Measurements from ENCODE around the gene CALHM6. TPM values are rescaled to one million over a fixed set of nuclear protein-coding genes. Genes with fewer than 3 reads are reported as not detected.

Gene CALHM6
- total RNA-seq = 1.5 and 1.9 TPM in 2 replicates

DNA sequence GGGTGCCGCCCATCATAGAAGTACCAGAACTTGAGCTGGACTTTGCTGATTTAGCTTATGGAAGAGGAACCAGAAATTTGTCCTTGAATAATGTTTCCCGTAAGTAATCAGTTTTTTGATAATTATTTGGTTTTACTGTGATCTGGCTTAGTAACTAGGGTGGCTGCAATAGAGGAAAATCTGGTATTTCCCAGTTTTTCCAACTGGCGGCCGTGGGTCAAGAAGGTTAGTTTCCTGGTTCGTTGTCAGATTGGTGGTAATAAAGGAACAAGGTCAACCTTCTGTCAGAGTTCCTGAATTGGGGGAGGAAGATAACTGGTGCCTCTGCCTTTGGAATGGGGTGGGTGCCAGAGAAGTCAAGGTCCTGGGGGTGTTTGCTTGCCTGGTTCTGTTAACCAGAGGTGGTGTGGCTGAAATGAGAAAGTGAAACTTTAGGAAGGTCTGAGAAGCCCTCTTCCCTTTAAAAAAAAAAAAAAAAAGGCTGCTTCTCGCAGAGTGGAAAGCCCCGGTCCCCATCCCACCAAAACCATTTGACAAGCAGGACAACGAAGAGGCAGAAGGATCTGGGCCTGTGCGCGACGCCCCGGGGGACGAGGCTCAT lies at the start of gene CALHM6:
TSS of gene CALHM6 (plus strand) at position 45 of the 601 bp plus-strand sequence. CDS start at position 600, 555 bp downstream.

DNA sequence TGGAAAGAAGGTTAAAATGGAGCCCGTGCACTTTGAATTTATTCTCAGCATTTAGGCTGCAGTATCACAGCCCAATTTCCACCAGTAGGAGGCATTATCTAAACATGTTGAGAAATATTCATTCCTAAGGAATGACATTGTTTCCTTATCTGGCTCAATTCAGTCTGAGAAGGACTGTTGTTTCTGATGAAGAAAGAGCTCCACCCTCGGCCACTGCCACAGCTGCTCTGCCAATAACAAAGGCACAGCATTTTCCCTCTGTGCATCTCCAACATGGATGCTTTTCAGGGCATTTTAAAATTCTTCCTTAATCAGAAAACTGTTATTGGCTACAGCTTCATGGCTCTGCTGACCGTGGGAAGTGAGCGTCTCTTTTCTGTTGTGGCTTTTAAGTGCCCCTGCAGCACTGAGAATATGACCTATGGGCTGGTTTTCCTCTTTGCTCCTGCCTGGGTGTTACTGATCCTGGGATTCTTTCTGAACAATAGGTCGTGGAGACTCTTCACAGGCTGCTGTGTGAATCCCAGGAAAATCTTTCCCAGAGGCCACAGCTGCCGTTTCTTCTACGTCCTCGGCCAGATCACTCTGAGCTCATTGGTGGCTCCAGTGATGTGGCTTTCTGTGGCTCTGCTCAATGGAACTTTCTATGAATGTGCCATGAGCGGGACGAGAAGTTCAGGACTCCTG lies 50.4 kb downstream of the CALHM6 start, which contains the start of gene CALHM5:
TSS of gene CALHM5 (plus strand) at position 216 of the 687 bp plus-strand sequence. CDS start at position 274, 58 bp downstream.

Other genes with a start within 250 kb of the CALHM6 start
- 10.7 and 12.6 TPM in 2 replicates for gene TSPYL4, start 207.3 kb upstream of the CALHM6 start, total RNA-seq
- gene TSPYL1, start 181.4 kb upstream of the CALHM6 start, total RNA-seq = 69.3 and 97.4 TPM in 2 replicates
- gene DSE, start 90.4 kb upstream of the CALHM6 start, total RNA-seq = 138 and 160 TPM in 2 replicates
- gene CALHM5, start 50.3 kb downstream of the CALHM6 start, total RNA-seq = 6.8 and 12.1 TPM in 2 replicates
- gene TRAPPC3L, start 84.3 kb downstream of the CALHM6 start, total RNA-seq = 0.07 TPM in 1 of 2 replicates, not detected in the other
- gene CALHM4, start 92.4 kb downstream of the CALHM6 start, total RNA-seq = 0.20 TPM in 1 of 2 replicates, not detected in the other
- 14.2 and 14.9 TPM in 2 replicates for gene RWDD1, start 110.1 kb downstream of the CALHM6 start, total RNA-seq
- 0.07 and 0.10 TPM in 2 replicates for gene RSPH4A, start 155.1 kb downstream of the CALHM6 start, total RNA-seq
- 9.3 and 11.8 TPM in 2 replicates for gene ZUP1, start 207.4 kb downstream of the CALHM6 start, total RNA-seq
- gene KPNA5, start 219.8 kb downstream of the CALHM6 start, total RNA-seq = 9.7 and 10.8 TPM in 2 replicates